ENCODE results near the gene DDIT4.
"Not testable (repeated sequence)": the region's sequence is repeated elsewhere in the genome, so short reads cannot be mapped to it uniquely, and the experiment has no call there.

The DDIT4 gene

GRCh38 chr10:72297281-72297804 is 23.6 kb downstream of the DDIT4 start:
- DNase-seq: no peak

- DNase-seq: peak; percentile 96
These were observed 24.3 kb downstream of the DDIT4 start for GRCh38 chr10:72297805-72298591.

GRCh38 chr10:72298592-72299519 is 25.1 kb downstream of the DDIT4 start:
- DNase-seq: no peak

- DNase-seq: no peak
These were observed 29.9 kb downstream of the DDIT4 start for GRCh38 chr10:72303424-72304128.

GRCh38 chr10:72306215-72306760 is 32.6 kb downstream of the DDIT4 start:
- DNase-seq: no peak

GRCh38 chr10:72307711-72308110 is 34.0 kb downstream of the DDIT4 start:
- not testable (repeated sequence) for DNase-seq

- DNase-seq: no peak
These were observed 34.7 kb downstream of the DDIT4 start for GRCh38 chr10:72308320-72308987.

GRCh38 chr10:72309290-72310240 is 35.8 kb downstream of the DDIT4 start:
- DNase-seq: no peak

- DNase-seq: no peak
These were observed 36.5 kb downstream of the DDIT4 start for GRCh38 chr10:72310241-72310633.

- no peak for DNase-seq
These were observed 36.9 kb downstream of the DDIT4 start for GRCh38 chr10:72310636-72311035.

- DNase-seq: no peak
These were observed 37.9 kb downstream of the DDIT4 start for GRCh38 chr10:72311667-72312066.

- no peak for DNase-seq
These were observed 39.2 kb downstream of the DDIT4 start for GRCh38 chr10:72312865-72313391.

GRCh38 chr10:72314263-72314662 is 40.5 kb downstream of the DDIT4 start:
- no peak for DNase-seq

- DNase-seq: no peak
These were observed 41.3 kb downstream of the DDIT4 start for GRCh38 chr10:72315054-72315453.

- DNase-seq: no peak
These were observed 42.1 kb downstream of the DDIT4 start for GRCh38 chr10:72315611-72316385.

- DNase-seq: no peak
These were observed 42.6 kb downstream of the DDIT4 start for GRCh38 chr10:72316386-72316700.

- peak; percentile 33 for DNase-seq
These were observed 43.2 kb downstream of the DDIT4 start for GRCh38 chr10:72316748-72317435.

- DNase-seq: no peak
These were observed 44.9 kb downstream of the DDIT4 start for GRCh38 chr10:72318418-72319262.
